ENCODE results near the gene POTEC.
"Not testable (repeated sequence)": the region's sequence is repeated elsewhere in the genome, so short reads cannot be mapped to it uniquely, and the experiment has no call there.

The POTEC gene

GRCh38 chr18:14543446-14543964 is at the start of gene POTEC:
TSS of gene POTEC (minus strand) at chr18:14543600. CDS start at chr18:14543146, 454 bp downstream.
- not testable (repeated sequence) for H3K4me1 ChIP-seq (ENCODE audit: control insufficient read depth, insufficient read depth, low read length); H3K4me3 ChIP-seq (ENCODE audit: low read length); H3K9ac ChIP-seq (ENCODE audit: low read length)

GRCh38 chr18:14577971-14578370 is 34.6 kb upstream of the POTEC start:
- H3K4me1 ChIP-seq (ENCODE audit: control insufficient read depth, insufficient read depth, low read length), result no peaks in the 10 kb centered on the region
- no peak overlapping the region for H3K9ac ChIP-seq (ENCODE audit: low read length)
- no peaks in the 10 kb centered on the region for H3K27me3 ChIP-seq (ENCODE audit: control insufficient read depth, insufficient read depth, low read length)
- no peak overlapping the region for H3K4me3 ChIP-seq (ENCODE audit: low read length)
- H3K27ac ChIP-seq (ENCODE audit: low read depth, low read length), result no peak overlapping the region
- H3K36me3 ChIP-seq (ENCODE audit: control insufficient read depth, insufficient read depth, low read length), result no peaks in the 10 kb centered on the region

More at GRCh38 chr18:14543446-14543964, at the start of gene POTEC:
- not testable (repeated sequence) for H3K27me3 ChIP-seq (ENCODE audit: control insufficient read depth, insufficient read depth, low read length); H3K27ac ChIP-seq (ENCODE audit: low read depth, low read length); H3K36me3 ChIP-seq (ENCODE audit: control insufficient read depth, insufficient read depth, low read length)

GRCh38 chr18:14559502-14559901 is 16.1 kb upstream of the POTEC start:
- not testable (repeated sequence) for H3K4me3 ChIP-seq (ENCODE audit: low read length); H3K9ac ChIP-seq (ENCODE audit: low read length); H3K27ac ChIP-seq (ENCODE audit: low read depth, low read length); H3K4me1 ChIP-seq (ENCODE audit: control insufficient read depth, insufficient read depth, low read length); H3K27me3 ChIP-seq (ENCODE audit: control insufficient read depth, insufficient read depth, low read length); H3K36me3 ChIP-seq (ENCODE audit: control insufficient read depth, insufficient read depth, low read length)

- H3K4me1 ChIP-seq (ENCODE audit: control insufficient read depth, insufficient read depth, low read length); H3K4me3 ChIP-seq (ENCODE audit: low read length); H3K36me3 ChIP-seq (ENCODE audit: control insufficient read depth, insufficient read depth, low read length); H3K9ac ChIP-seq (ENCODE audit: low read length); H3K27ac ChIP-seq (ENCODE audit: low read depth, low read length); H3K27me3 ChIP-seq (ENCODE audit: control insufficient read depth, insufficient read depth, low read length): not testable (repeated sequence)
Observed at GRCh38 chr18:14531659-14532058, 11.7 kb downstream of the POTEC start.

GRCh38 chr18:14510707-14511106 is 32.7 kb downstream of the POTEC start:
- not testable (repeated sequence) for H3K27me3 ChIP-seq (ENCODE audit: control insufficient read depth, insufficient read depth, low read length); H3K4me3 ChIP-seq (ENCODE audit: low read length); H3K27ac ChIP-seq (ENCODE audit: low read depth, low read length); H3K36me3 ChIP-seq (ENCODE audit: control insufficient read depth, insufficient read depth, low read length); H3K9ac ChIP-seq (ENCODE audit: low read length); H3K4me1 ChIP-seq (ENCODE audit: control insufficient read depth, insufficient read depth, low read length)

GRCh38 chr18:14503691-14504090 is 39.7 kb downstream of the POTEC start:
- not testable (repeated sequence) for H3K27ac ChIP-seq (ENCODE audit: low read depth, low read length); H3K9ac ChIP-seq (ENCODE audit: low read length); H3K36me3 ChIP-seq (ENCODE audit: control insufficient read depth, insufficient read depth, low read length); H3K27me3 ChIP-seq (ENCODE audit: control insufficient read depth, insufficient read depth, low read length); H3K4me3 ChIP-seq (ENCODE audit: low read length); H3K4me1 ChIP-seq (ENCODE audit: control insufficient read depth, insufficient read depth, low read length)

GRCh38 chr18:14501894-14502293 is 41.5 kb downstream of the POTEC start:
- H3K27me3 ChIP-seq (ENCODE audit: control insufficient read depth, insufficient read depth, low read length); H3K9ac ChIP-seq (ENCODE audit: low read length); H3K4me3 ChIP-seq (ENCODE audit: low read length); H3K36me3 ChIP-seq (ENCODE audit: control insufficient read depth, insufficient read depth, low read length); H3K27ac ChIP-seq (ENCODE audit: low read depth, low read length); H3K4me1 ChIP-seq (ENCODE audit: control insufficient read depth, insufficient read depth, low read length): not testable (repeated sequence)

- H3K36me3 ChIP-seq (ENCODE audit: control insufficient read depth, insufficient read depth, low read length); H3K27ac ChIP-seq (ENCODE audit: low read depth, low read length); H3K4me3 ChIP-seq (ENCODE audit: low read length); H3K4me1 ChIP-seq (ENCODE audit: control insufficient read depth, insufficient read depth, low read length); H3K9ac ChIP-seq (ENCODE audit: low read length); H3K27me3 ChIP-seq (ENCODE audit: control insufficient read depth, insufficient read depth, low read length): not testable (repeated sequence)
Observed at GRCh38 chr18:14489256-14490014, 54.0 kb downstream of the POTEC start.

- H3K27me3 ChIP-seq (ENCODE audit: control insufficient read depth, insufficient read depth, low read length); H3K4me3 ChIP-seq (ENCODE audit: low read length); H3K27ac ChIP-seq (ENCODE audit: low read depth, low read length); H3K36me3 ChIP-seq (ENCODE audit: control insufficient read depth, insufficient read depth, low read length); H3K9ac ChIP-seq (ENCODE audit: low read length); H3K4me1 ChIP-seq (ENCODE audit: control insufficient read depth, insufficient read depth, low read length): not testable (repeated sequence)
Observed at GRCh38 chr18:14488789-14489188, 54.6 kb downstream of the POTEC start.

GRCh38 chr18:14486926-14487580 is 56.3 kb downstream of the POTEC start:
- H3K27ac ChIP-seq (ENCODE audit: low read depth, low read length); H3K4me3 ChIP-seq (ENCODE audit: low read length); H3K9ac ChIP-seq (ENCODE audit: low read length); H3K27me3 ChIP-seq (ENCODE audit: control insufficient read depth, insufficient read depth, low read length); H3K4me1 ChIP-seq (ENCODE audit: control insufficient read depth, insufficient read depth, low read length); H3K36me3 ChIP-seq (ENCODE audit: control insufficient read depth, insufficient read depth, low read length): not testable (repeated sequence)

- H3K27me3 ChIP-seq (ENCODE audit: control insufficient read depth, insufficient read depth, low read length); H3K4me3 ChIP-seq (ENCODE audit: low read length); H3K4me1 ChIP-seq (ENCODE audit: control insufficient read depth, insufficient read depth, low read length); H3K36me3 ChIP-seq (ENCODE audit: control insufficient read depth, insufficient read depth, low read length); H3K27ac ChIP-seq (ENCODE audit: low read depth, low read length); H3K9ac ChIP-seq (ENCODE audit: low read length): not testable (repeated sequence)
Observed at GRCh38 chr18:14479076-14479475, 64.3 kb downstream of the POTEC start.

- H3K27ac ChIP-seq (ENCODE audit: low read depth, low read length); H3K27me3 ChIP-seq (ENCODE audit: control insufficient read depth, insufficient read depth, low read length); H3K36me3 ChIP-seq (ENCODE audit: control insufficient read depth, insufficient read depth, low read length): not testable (repeated sequence)
Observed at GRCh38 chr18:14475520-14475919, 67.9 kb downstream of the POTEC start.

GRCh38 chr18:14474752-14475151 is 68.6 kb downstream of the POTEC start:
- H3K4me1 ChIP-seq (ENCODE audit: control insufficient read depth, insufficient read depth, low read length); H3K36me3 ChIP-seq (ENCODE audit: control insufficient read depth, insufficient read depth, low read length); H3K27me3 ChIP-seq (ENCODE audit: control insufficient read depth, insufficient read depth, low read length): not testable (repeated sequence)

More at GRCh38 chr18:14475520-14475919, 67.9 kb downstream of the POTEC start:
- not testable (repeated sequence) for H3K4me1 ChIP-seq (ENCODE audit: control insufficient read depth, insufficient read depth, low read length); H3K9ac ChIP-seq (ENCODE audit: low read length); H3K4me3 ChIP-seq (ENCODE audit: low read length)

More at GRCh38 chr18:14474752-14475151, 68.6 kb downstream of the POTEC start:
- not testable (repeated sequence) for H3K27ac ChIP-seq (ENCODE audit: low read depth, low read length); H3K4me3 ChIP-seq (ENCODE audit: low read length); H3K9ac ChIP-seq (ENCODE audit: low read length)
